ENCODE measurements around the gene GRM7.

- no peak for TF ChIP-seq CTCF (IDR thresholded peaks at IDR 0.05)
- TF ChIP-seq POLR2A (IDR thresholded peaks at IDR 0.05) = no peak
Measured at GRCh38 chr3:7518456-7518855, 657.5 kb downstream of the GRM7 start.
